ENCODE measurements around the gene CCND1.
"Not testable (repeated sequence)": the region's sequence is repeated elsewhere in the genome, so short reads cannot be mapped to it uniquely, and the experiment has no call there.

The CCND1 gene

DNA sequence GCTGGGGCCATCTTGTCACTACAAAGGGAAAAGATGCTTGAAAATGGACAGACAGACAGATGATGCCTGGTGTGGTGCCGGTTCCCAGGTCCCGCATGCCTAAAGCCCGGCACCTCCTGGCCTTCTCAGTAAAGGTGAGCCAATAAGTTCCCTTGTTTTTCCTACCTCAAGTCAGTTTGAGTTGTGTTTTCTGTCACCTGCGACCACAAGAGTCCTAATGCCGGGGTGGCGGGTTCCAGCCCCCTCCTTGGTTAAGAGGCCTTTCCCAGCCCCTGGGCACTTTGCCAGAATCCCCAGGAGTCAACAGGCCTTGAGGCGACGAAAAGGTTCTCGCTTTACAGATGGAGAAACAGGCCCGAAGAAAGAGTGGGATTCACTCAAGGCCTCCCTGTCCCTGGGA lies 53.8 kb downstream of the CCND1 start:
- DNase-seq: no peak

DNA sequence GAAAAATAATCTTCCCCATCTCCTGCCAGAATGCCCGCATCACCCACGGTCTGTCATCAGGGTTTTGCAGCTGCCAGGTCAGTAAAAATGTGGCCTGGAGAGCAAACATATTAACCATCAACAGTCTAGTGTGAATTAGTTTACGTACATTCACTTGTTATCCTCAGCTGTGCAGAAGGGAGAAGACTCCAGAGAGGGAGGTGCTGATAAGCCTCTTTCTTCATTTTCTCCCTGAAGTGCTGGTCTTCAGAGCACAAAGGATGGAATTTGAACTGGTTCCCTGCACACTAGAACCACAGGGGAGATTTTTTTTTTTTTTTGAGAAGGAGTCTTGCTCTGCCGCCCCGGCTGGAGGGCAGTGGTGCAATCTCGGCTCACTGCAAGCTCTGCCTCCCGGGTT lies 54.6 kb downstream of the CCND1 start:
- DNase-seq: no peak

DNA sequence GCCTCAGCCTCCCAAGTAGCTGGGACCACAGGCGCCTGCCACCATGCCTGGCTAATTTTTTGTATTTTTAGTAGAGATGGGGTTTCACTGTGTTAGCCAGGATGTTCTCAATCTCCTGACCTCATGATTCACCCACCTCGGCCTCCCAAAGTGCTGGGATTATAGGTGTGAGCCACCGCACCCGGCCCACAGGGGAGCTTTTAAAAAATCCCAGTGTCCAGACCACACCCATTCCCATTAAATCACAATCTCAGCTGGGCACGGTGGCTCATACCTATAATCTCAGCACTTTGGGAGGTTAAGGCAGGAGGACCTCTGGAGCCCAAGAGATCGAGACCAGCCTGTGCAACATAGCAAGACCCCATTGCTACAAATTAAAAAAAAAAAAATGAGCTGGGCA lies 55.0 kb downstream of the CCND1 start:
- not testable (repeated sequence) for DNase-seq

DNA sequence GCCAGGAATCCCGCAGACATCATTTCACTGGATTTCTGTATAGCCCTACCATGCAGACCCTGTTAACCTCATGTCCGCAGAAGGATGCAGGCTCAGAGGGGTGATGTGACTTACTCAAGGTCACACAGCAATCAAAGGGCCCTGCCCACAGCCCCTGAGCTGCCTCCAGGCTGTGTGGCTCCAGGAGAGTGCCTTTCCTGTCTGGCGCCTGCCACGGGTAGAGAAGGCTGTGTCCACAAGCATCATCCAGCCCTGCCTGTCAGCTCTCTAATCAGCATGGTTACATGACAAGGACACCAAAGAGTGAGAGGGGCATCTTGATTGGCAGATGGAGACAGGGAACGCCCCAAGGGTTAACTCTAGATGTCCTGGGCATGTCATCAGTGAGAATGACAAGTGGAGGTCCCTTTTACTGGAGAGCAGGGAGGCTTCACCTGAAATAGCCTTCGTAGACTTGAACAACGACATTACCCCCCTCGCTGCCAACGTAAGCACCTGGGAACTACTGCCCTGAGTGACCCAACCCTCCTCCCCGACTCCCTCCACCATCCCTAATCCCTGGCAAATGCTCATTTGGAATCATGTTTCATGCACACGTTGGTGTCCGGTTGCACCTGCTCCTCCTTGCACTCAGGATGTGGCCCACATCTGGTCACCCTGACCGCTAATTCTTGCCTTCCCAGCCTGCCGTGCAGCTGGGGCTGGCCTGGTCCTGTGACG lies 56.0 kb downstream of the CCND1 start:
- no peak for DNase-seq

DNA sequence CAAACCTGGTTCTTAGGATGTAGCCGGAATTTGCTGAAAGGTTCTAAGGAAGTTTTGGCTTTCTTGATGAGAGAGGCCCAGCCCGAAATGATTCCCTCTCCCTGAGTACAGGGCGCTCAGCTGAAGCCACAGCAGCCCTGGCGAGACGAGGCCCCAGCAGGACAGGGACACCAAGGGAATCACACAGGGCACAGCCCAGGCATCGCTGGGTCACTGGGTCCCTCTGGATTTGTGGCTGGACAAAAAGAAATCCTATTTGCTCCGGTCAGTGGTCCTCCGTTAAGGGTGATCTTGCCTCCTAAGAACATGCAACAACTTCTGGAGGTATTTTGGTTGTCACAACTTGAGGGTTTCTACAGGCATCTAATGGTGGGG lies 56.5 kb downstream of the CCND1 start:
- DNase-seq: no peak

DNA sequence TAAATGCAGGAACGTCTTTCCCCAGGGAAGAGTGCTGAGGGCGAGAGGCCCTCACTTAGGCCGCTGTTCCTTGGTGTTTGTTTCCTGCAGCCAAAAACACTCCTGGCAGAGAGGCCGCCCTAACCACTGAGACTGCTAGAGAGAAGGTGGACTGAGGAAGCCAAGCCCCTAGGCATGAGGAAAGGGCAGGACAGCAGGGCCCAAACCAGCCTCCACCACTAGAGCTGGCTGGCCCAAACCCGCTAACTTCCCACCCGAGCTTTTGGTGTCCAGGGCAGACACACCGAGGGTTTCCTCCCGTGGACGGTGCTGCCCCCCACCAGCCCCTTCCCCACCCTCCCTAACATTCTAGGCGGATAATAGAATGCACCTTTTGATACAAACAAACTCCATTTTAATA lies 56.9 kb downstream of the CCND1 start:
- no peak for DNase-seq

DNA sequence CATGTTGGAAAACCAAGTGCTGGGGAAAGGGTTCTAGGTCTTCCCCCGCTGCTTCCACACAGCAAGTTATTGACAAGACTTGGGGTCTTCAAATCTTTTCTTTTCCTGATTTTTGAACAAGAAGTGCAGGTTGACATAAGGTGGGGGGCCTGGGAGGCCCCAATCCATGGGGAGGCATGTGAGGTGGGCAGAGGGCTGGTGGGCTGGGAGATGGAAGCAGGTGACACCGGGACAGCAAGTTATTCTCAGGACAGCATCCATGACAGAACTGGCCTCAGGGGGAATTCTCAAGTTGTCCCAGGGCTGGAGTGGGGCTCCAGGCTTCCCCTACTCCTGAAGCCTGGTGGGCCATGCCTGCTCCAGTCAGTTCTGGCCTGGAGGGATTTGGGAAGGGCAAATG lies 57.4 kb downstream of the CCND1 start:
- no peak for DNase-seq

DNA sequence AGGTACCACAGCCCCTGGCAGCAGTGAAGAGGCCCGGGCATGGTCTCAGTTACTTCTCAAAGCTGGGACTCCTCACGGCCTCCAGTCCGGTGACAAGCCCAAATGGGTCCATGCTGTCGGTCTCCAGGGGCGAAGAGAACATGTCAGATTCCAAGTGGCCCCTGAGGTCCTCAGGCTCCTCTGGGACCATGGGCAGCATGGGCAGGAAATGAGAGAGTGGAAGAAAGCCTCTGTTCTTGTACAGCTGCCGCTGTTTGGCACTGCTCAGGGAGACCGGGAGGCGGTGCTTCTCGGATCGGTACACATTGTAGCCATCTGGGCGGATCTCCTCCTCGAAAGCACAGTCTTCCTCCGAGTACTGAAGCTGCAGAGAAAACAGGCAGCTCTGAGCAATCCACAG lies 58.3 kb downstream of the CCND1 start:
- DNase-seq: no peak

DNA sequence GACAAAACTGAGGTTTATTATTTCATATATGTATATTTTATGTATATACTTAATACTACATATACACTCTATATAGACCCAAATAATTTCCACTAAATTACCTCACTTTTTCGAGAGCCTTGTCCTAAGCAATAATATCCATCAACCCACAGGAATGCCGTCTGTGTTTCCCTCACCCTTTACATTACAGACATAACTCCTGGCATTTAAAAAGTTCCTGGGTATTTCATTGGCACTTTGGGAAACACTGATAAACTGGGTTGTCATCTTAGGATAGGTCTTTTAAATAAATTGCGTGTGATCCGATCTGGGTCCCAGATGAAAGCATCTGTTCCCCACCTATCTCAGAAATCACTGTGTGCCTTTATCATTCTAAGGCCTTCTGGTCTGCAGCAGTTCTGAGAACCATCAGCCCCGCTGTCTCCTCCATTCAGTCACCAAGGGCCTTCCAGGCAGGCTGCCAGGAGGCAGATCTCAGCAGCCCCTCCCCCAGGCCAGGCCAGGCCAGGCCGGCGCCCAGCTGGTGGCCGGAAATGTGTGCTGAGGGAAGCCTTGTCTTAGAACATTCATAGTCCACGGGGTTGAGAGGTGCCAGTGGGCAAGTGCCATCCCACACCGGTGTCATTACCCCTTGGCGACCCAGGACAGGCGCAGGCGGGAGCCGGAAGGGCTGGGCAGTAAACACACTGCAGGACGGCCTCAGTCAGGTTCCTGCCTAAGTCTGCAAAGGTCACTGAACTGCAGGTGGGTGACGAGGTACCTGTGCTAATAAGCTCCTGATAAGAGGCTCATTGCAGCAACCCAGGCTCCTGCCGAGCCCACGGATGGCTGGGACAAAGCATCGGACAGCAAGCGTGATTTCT lies 59.6 kb downstream of the CCND1 start:
- no peak for DNase-seq

DNA sequence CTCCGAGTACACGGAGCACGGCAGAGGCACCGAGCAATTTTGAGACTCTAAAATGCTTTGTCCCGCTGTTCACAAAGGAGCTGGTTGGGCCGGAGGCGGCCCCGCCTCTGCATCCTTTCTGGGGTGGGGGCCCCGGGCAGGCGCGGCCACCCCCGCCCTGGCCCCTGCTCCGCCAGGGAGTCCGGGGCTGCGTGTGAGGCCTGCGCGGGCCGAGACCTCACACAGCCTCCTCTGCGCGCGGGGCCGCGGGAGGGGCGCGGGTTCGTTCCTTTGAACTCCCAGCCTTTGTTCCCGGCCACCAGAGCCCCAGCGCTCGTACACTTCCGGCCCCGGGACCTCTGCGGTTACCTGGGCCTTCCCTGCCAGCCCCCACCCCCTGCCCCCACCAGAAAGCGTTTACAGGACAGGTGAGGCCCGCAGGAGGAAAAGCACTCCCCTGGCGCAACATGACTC lies 61.3 kb downstream of the CCND1 start:
- no peak for DNase-seq

DNA sequence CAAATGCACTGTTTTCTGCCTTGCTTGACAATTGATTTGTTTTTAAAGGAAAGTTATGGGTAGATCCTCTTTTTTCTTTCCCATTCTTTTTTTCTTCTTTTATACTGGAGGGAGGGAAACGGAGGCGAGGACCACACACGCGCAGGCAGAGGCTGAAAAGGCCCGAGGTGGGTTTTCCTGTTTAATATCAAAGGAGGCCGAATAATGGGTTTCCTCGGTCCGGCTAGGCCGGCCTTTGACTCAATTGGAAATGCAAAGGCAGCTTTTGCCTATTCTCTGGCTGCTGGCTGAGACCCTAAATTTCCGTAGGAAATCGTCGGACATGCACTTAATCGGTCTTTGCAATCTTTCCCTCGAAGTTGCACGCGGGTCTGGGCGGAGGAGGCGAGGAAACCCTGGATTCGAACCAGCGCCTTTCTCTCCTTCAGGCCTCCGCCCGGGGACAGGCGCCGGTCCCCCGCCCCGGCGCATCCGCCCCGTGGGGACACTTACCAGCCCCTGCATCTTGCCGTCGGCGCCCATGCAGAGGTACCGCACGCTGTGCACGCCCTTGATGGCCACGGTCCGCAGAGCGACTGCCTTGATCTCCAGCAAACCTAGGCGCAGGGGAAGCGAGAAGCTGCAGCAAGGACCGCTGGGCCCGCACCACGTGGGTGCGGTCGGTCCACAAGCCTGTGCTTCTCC lies 62.0 kb downstream of the CCND1 start:
- peak; percentile 9 for DNase-seq

DNA sequence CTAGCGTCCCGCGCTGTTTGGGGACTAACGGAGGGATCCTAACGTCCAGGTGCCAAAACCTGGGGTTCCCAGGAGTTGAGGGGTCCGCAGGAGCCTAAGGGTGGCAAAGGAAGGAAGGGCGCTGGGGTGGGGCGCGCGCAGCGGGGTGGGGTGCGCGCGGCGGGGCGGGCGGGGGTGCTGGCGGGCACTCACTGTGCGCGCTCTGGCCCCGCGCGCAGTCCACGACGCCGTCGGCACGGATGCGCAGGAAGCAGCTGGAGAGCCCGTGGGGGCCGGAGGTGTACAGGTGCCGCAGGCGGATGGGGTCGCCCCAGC lies 62.5 kb downstream of the CCND1 start:
- no peak for DNase-seq
